GM23248 (cell line): ENCODE data around the gene GALNT2.

ENCODE experiments used
- EZH2 ChIP-seq: fragments of 200-600 bp; sonication (generic); IDR thresholded peaks from 2 replicates; pipeline ENCODE4 v1.6.1; 2018; ENCODE audit warnings: antibody characterized with exemption, mild to moderate bottlenecking; ENCODE audit not compliant: insufficient read depth, poor library complexity, severe bottlenecking
- EZH2phosphoT487 ChIP-seq: fragments of 200-600 bp; sonication (generic); IDR thresholded peaks from 2 replicates; pipeline ENCODE4 v1.6.1; 2018; ENCODE audit warnings: antibody characterized with exemption, moderate library complexity, mild to moderate bottlenecking, low read depth; ENCODE audit not compliant: insufficient read depth

GRCh38 chr1:230273141-230273710 lies 206.2 kb downstream of the GALNT2 start:
- no peak for TF ChIP-seq EZH2phosphoT487
- no peak for TF ChIP-seq EZH2
